Activated naive CD4-positive, alpha-beta T cell treated with anti-CD3 and anti-CD28 coated beads, Interleukin-2, amount 10 ng/mL, durations not matched to agents 7 days and 5 days (primary cell): ENCODE results near the gene CACNG5.

Experiments
- CTCF ChIA-PET: fragments of 350-600 bp; sonication (Branson Sonifier 250); formaldehyde crosslinking; loops from one replicate; lab custom pipeline; 2021; ENCODE audit warnings: antibody characterized with exemption; lab: Charles Lee
- DNase-seq: peaks from one replicate; pipeline ENCODE4 v3.0.0-alpha.2; 2020
- H3K27ac Mint-ChIP-seq: one replicate; pipeline ENCODE4 v1.8.0; 2021; ENCODE audit warnings: mild to moderate bottlenecking, moderate library complexity, mixed read lengths
- H3K27me3 Mint-ChIP-seq: one replicate; pipeline ENCODE4 v1.8.0; 2021; ENCODE audit warnings: mild to moderate bottlenecking, mixed read lengths
- H3K36me3 Mint-ChIP-seq: one replicate; pipeline ENCODE4 v1.8.0; 2021; ENCODE audit warnings: mixed read lengths
- H3K4me1 Mint-ChIP-seq: one replicate; pipeline ENCODE4 v1.8.0; 2021; ENCODE audit warnings: mixed read lengths
- H3K4me3 Mint-ChIP-seq: one replicate; pipeline ENCODE4 v1.8.0; 2021; ENCODE audit warnings: mild to moderate bottlenecking, moderate library complexity, mixed read lengths
- H3K9me3 Mint-ChIP-seq: one replicate; pipeline ENCODE4 v1.8.0; 2021; ENCODE audit warnings: mixed read lengths

CACNG5 gene, protein sequence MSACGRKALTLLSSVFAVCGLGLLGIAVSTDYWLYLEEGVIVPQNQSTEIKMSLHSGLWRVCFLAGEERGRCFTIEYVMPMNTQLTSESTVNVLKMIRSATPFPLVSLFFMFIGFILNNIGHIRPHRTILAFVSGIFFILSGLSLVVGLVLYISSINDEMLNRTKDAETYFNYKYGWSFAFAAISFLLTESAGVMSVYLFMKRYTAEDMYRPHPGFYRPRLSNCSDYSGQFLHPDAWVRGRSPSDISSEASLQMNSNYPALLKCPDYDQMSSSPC

GRCh38 chr17:66834919-66835454 lies at the start of gene CACNG5:
CACNG5 (plus strand) TSS chr17:66835117; CDS start chr17:66877333, 42,216 bp downstream.
- H3K36me3 Mint-ChIP-seq = no peaks in the 10 kb centered on the region
- DNase-seq = no peak
- CTCF ChIA-PET = no interaction called here
- no peaks in the 10 kb centered on the region for H3K4me1 Mint-ChIP-seq
- H3K4me3 Mint-ChIP-seq = no peak within 1 kb of the TSS
- no peaks in the 10 kb centered on the region for H3K9me3 Mint-ChIP-seq
- H3K27ac Mint-ChIP-seq = no peak within 1 kb of the TSS
- H3K27me3 Mint-ChIP-seq = peaks cover 74% of the 10 kb centered on the region

DNA sequence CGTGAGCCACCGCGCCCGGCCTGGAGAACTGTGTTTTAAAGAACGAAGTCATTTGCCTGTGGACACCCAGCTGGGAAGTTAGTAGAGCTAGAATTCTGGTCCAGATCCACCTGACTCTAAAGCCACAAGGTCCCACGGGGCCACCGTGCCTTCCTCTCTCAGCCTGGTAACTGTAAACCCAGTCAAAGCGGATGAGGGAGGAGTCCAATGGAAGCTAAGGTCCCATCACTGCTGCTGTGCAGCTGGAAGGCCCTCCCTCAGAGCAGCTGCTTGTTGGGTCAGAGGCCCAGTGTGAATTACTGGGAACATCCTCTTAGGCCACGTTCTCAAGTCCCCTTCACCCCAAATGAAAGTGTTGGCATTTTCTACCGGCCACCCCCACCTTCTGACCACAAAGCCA lies 48.8 kb upstream of the CACNG5 start:
- Mint-ChIP-seq H3K36me3 (peaks cover 39% of the 10 kb centered on the region), H3K4me3 (no peak overlapping the region), H3K9me3 (no peaks in the 10 kb centered on the region), H3K4me1 (peaks cover 5% of the 10 kb centered on the region), H3K27ac (no peak overlapping the region), H3K27me3 (no peaks in the 10 kb centered on the region)
- CTCF ChIA-PET = no interaction called here
- DNase-seq = no peak

DNA sequence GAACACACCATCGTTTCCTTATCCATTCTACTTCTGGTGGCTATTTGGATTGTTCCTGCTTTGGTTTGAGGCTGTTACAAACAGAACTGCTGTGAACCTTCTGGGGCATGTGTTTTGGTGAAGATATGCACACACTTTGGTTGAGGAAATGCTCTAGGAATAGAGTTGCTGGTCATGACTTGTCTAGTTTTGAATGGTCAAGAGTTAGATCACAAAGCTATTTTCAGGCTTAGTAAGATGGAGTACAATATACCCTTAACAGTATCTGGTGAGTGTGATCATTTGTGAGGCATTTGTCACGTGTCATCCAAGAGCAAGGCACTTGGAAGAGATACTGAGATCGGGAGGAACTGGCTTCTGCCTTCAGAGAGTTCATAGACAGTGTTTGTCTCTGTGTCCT lies 47.0 kb upstream of the CACNG5 start:
- no peaks in the 10 kb centered on the region for H3K9me3 Mint-ChIP-seq
- CTCF ChIA-PET = no interaction called here
- H3K4me1 Mint-ChIP-seq = peaks cover 10% of the 10 kb centered on the region
- no peak overlapping the region for H3K4me3 Mint-ChIP-seq
- H3K27me3 Mint-ChIP-seq = no peaks in the 10 kb centered on the region
- DNase-seq = no peak
- H3K36me3 Mint-ChIP-seq = peaks cover 52% of the 10 kb centered on the region
- H3K27ac Mint-ChIP-seq = peak overlapping the region; percentile 16

DNA sequence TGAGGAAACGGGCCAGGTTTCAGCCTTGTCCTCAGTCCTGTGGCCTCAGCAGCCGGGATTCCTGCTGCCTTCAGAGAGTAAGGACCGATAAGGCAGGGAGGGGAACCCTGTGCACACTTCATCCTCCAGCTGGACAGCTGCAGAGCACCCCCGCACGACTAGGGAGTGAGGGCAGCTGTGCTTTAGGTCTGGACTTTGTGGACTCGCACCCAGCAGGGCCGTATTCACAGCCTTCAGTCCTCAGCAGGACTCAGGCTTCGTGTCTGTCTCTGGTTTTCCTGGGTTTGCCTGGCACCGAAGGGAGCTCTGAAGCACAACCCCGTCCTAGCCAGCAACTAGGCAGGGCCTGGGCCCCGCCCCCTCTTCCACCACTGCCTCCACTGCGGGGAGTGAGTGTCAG lies 45.8 kb upstream of the CACNG5 start:
- H3K27ac Mint-ChIP-seq = no peak overlapping the region
- H3K27me3 Mint-ChIP-seq = no peaks in the 10 kb centered on the region
- CTCF ChIA-PET = no interaction called here
- no peak for DNase-seq
- H3K4me3 Mint-ChIP-seq = no peak overlapping the region
- no peaks in the 10 kb centered on the region for H3K9me3 Mint-ChIP-seq
- H3K36me3 Mint-ChIP-seq = peaks cover 61% of the 10 kb centered on the region
- H3K4me1 Mint-ChIP-seq = peaks cover 10% of the 10 kb centered on the region

GRCh38 chr17:66789961-66790437 lies 44.9 kb upstream of the CACNG5 start:
- CTCF ChIA-PET = no interaction called here
- peaks cover 64% of the 10 kb centered on the region for H3K36me3 Mint-ChIP-seq
- H3K4me1 Mint-ChIP-seq = peaks cover 10% of the 10 kb centered on the region
- no peaks in the 10 kb centered on the region for H3K9me3 Mint-ChIP-seq
- no peak for DNase-seq
- no peak overlapping the region for H3K4me3 Mint-ChIP-seq
- H3K27me3 Mint-ChIP-seq = no peaks in the 10 kb centered on the region
- H3K27ac Mint-ChIP-seq = no peak overlapping the region

DNA sequence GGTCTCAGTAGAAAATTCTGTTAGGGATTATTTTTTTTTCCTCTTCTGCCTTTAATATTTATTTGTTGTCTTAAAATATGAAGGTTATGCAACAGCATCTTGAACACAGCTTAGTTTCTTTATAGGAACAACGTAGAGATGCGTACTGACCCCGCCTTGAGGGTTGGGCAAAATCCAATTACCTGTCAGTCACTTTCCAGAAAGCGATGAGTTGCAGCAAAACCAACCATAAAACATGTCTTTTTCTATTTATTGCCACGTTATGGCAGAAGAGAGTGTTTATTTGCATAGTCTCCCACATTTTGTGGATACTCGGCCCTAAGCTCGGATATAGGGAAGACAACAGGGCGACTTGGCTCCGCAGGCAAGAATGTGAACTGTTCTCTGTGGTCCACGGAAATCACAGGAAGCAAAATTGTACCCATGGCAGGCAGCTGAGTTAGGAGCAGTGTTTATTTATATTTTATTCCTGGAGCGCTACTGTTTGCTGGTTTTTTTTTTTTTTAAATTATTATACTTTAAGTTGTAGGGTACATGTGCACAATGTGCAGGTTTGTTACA lies 44.3 kb upstream of the CACNG5 start:
- Mint-ChIP-seq H3K36me3 (peaks cover 67% of the 10 kb centered on the region), H3K4me3 (no peak overlapping the region), H3K9me3 (no peaks in the 10 kb centered on the region), H3K4me1 (peaks cover 10% of the 10 kb centered on the region), H3K27ac (no peak overlapping the region), H3K27me3 (no peaks in the 10 kb centered on the region)
- DNase-seq = no peak
- CTCF ChIA-PET = no interaction called here

DNA sequence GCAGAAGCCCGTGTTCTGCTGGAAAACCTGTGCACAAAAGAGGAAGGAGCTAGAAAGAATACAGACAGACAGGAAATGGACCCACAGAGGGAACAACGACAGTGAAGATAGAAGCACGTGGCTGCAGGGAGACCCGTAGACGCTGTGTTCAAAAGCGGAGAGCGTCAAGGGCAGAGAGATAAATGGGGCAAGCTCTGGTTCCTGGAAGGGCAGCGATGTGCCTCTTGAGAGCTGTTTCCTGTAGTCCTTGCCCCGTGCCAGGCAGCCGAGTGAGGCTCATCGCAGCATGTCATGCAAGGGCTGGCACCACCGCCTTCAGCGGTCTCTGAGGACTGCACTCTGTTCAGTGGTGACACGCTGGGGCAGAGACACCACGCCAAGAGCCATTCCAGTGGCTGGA lies 43.6 kb upstream of the CACNG5 start:
- Mint-ChIP-seq H3K4me3 (no peak overlapping the region), H3K27me3 (no peaks in the 10 kb centered on the region), H3K9me3 (no peaks in the 10 kb centered on the region), H3K4me1 (peaks cover 10% of the 10 kb centered on the region), H3K27ac (peak overlapping the region; percentile 54), H3K36me3 (peaks cover 69% of the 10 kb centered on the region)
- no peak for DNase-seq
- CTCF ChIA-PET = no interaction called here

- Mint-ChIP-seq H3K4me1 (peaks cover 10% of the 10 kb centered on the region), H3K4me3 (no peak overlapping the region), H3K27ac (no peak overlapping the region), H3K36me3 (peaks cover 66% of the 10 kb centered on the region), H3K9me3 (peaks cover 10% of the 10 kb centered on the region), H3K27me3 (no peaks in the 10 kb centered on the region)
- CTCF ChIA-PET = no interaction called here
- DNase-seq = no peak
These were observed 41.1 kb upstream of the CACNG5 start for GRCh38 chr17:66793814-66794213.

DNA sequence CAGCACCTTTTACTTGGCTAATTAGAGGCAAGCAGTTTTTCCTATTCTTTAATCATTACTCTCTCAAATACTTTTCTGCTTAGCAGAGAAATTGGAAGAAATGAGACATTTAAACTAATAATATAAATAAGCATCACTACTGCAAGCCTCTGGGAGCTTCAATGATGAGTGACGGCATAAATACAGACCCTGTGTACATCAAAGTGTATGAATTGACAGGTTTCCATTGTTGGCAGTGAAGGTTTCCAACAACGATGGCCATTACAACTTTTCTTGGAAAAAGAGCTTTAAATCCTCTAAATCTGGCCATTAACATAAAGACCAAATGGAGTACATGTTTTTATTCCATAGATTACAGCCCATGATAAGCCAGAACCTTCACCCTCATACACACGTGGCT lies 39.4 kb upstream of the CACNG5 start:
- H3K27ac Mint-ChIP-seq = no peak overlapping the region
- H3K9me3 Mint-ChIP-seq = peaks cover 10% of the 10 kb centered on the region
- peaks cover 58% of the 10 kb centered on the region for H3K36me3 Mint-ChIP-seq
- peaks cover 9% of the 10 kb centered on the region for H3K4me1 Mint-ChIP-seq
- no peak overlapping the region for H3K4me3 Mint-ChIP-seq
- DNase-seq = no peak
- H3K27me3 Mint-ChIP-seq = no peaks in the 10 kb centered on the region
- CTCF ChIA-PET = no interaction called here

GRCh38 chr17:66799849-66800537 lies 34.9 kb upstream of the CACNG5 start:
- H3K36me3 Mint-ChIP-seq = peaks cover 46% of the 10 kb centered on the region
- no peaks in the 10 kb centered on the region for H3K27me3 Mint-ChIP-seq
- peaks cover 10% of the 10 kb centered on the region for H3K9me3 Mint-ChIP-seq
- H3K27ac Mint-ChIP-seq = no peak overlapping the region
- CTCF ChIA-PET = no interaction called here
- H3K4me1 Mint-ChIP-seq = no peaks in the 10 kb centered on the region
- H3K4me3 Mint-ChIP-seq = no peak overlapping the region
- DNase-seq = no peak

GRCh38 chr17:66803474-66803951 lies 31.4 kb upstream of the CACNG5 start:
- Mint-ChIP-seq H3K36me3 (peaks cover 38% of the 10 kb centered on the region), H3K4me1 (peaks cover 18% of the 10 kb centered on the region), H3K9me3 (no peaks in the 10 kb centered on the region), H3K27me3 (no peaks in the 10 kb centered on the region), H3K27ac (peak overlapping the region; percentile 74), H3K4me3 (no peak overlapping the region)
- CTCF ChIA-PET = interaction anchor here (0.9 kb wide), 1 partner anchor 12 kb away, joined by 3 read pairs; no protein-coding TSS in a partner anchor
- no peak for DNase-seq

- Mint-ChIP-seq H3K27ac (no peak overlapping the region), H3K36me3 (peaks cover 36% of the 10 kb centered on the region)
- CTCF ChIA-PET = no interaction called here
These were observed 29.4 kb upstream of the CACNG5 start for GRCh38 chr17:66805567-66805966.

GRCh38 chr17:66807182-66807581 lies 27.7 kb upstream of the CACNG5 start:
- Mint-ChIP-seq H3K27ac (peak overlapping the region; percentile 72), H3K27me3 (peaks cover 4% of the 10 kb centered on the region), H3K36me3 (peaks cover 36% of the 10 kb centered on the region), H3K4me3 (no peak overlapping the region), H3K4me1 (peaks cover 18% of the 10 kb centered on the region), H3K9me3 (no peaks in the 10 kb centered on the region)
- CTCF ChIA-PET = no interaction called here
- DNase-seq = no peak

More at GRCh38 chr17:66805567-66805966, 29.4 kb upstream of the CACNG5 start:
- H3K9me3 Mint-ChIP-seq = no peaks in the 10 kb centered on the region
- H3K27me3 Mint-ChIP-seq = no peaks in the 10 kb centered on the region
- peaks cover 18% of the 10 kb centered on the region for H3K4me1 Mint-ChIP-seq
- no peak for DNase-seq
- H3K4me3 Mint-ChIP-seq = no peak overlapping the region

GRCh38 chr17:66809408-66809807 lies 25.5 kb upstream of the CACNG5 start:
- CTCF ChIA-PET = no interaction called here
- Mint-ChIP-seq H3K27me3 (peaks cover 9% of the 10 kb centered on the region), H3K36me3 (peaks cover 27% of the 10 kb centered on the region), H3K27ac (no peak overlapping the region), H3K4me3 (no peak overlapping the region), H3K9me3 (no peaks in the 10 kb centered on the region), H3K4me1 (peaks cover 18% of the 10 kb centered on the region)
- DNase-seq = no peak
